T1000 (cell line): ENCODE results near the gene STOX1.
"Not testable (repeated sequence)": the region's sequence is repeated elsewhere in the genome, so short reads cannot be mapped to it uniquely, and the experiment has no call there.

Experiments used
- DNase-seq: peaks from one replicate; lab custom pipeline; 2025; ENCODE audit warnings: mixed read lengths; lab: John Stamatoyannopoulos, UW

STOX1 gene

DNA sequence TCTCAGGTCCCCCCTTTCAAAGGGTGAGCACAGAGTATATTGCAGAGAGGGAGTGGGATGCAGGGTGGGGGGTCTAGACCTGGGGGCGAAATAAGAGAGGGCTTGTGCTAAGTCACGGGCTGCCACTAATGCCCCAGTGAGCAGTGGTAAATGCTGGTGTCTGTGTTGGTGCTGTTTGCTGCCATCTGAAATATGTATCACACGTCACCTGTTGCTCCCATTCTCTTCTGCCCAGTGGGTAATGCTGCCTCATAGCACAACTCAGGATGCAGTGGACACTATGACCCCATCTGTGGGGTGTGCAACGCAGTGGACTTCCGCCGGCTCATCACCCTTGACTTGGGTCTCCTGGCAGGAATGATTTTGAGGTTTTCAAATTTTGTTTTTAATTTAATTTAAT, 2.6 kb downstream of the STOX1 start:
- DNase-seq = no peak

DNA sequence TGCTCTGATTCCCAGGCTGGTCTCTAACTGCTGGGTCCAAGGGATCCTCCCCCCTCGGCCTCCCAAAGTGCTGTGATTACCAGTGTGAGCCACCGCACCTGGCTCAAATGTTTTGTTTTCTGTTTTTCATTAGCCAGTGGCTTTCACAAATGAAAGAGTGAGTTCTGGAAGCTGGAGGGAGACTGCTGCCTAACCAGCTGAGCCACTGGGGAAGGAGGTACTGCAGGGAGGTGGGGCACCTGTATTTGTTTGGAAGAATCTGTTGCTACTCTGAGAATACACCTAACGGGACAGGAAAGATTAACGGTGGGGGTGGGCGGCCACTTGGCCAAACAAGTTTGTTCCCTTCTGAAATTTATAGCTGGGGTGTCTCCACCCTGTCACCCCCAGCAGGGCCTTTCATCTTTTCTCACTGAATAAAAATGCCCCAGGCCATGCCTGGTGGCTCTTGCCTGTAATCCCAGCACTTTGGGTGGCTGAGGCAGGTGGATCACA, 4.7 kb downstream of the STOX1 start:
- no peak for DNase-seq

DNA sequence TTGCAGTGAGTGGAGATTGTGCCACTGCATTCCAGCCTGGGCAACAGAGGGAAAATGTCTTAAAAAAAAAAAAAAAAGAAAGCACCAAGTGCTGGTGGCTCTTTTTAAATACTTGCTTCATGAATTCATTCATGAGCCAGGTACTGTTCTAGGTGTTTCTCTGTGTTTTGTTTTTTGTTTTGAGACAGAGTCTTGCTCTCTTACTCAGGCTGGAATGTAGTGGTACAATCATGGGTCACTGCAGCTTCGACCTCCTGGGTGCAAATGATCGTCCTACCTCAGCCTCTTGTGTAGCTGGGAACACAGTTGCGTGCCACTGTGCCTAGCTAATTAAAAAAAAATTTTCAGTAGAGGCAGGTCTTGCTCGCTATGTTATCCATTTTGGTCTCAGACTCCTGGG, 5.3 kb downstream of the STOX1 start:
- DNase-seq = no peak

DNA sequence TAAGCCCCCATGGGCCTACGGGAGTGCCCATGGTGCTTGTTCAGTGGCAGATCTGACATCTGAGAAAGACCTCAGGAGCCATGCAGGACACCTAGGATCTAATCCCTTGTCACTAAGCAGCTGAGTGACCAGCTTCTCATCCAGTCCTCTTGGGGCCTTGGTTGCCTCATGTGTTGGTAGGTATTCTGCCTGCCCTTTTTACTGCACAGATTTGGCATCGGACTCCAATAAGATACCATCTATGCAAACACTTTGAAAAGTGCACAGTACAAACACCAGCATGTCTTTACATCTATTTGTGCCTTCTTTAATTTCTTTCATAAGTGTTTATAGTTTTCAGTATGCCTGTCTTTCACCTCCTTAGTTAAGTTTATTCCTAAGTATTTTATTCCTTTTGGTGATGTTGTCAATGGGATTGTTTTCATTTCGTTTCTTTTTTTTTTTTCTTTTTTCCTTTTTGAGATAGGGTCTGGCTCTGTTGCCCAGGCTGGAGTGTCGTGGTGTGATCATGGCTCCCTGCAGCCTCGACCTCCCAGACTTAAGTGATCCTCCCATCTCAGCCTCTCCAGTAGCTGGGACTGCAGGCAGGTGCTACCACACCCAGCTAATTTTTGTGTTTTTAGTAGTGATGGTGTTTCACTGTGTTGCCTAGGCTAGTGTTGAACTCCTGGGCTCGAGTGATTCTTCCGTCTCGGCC, 10.4 kb downstream of the STOX1 start:
- no peak for DNase-seq

GRCh38 chr10:68840650-68841049, 13.3 kb downstream of the STOX1 start:
- not testable (repeated sequence) for DNase-seq

DNA sequence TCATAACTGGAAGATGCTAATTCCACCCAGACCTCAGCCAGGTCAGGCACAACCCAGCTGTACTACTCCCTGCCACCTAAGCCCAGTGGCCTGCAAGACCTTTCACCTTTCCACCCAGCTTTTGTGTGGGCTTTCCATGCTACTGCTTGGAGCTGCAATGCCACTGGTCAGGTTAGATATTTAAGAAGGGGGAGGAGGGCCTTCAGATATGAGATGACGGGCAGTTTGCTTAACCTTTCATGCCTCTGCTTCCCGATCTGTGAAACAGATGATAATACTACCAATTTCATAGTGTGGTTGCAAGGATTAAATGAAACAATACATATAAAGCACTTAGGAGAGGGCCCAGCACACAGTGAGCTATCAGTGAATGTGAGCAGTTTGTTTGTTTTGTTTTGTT, 20.9 kb downstream of the STOX1 start:
- no peak for DNase-seq

DNA sequence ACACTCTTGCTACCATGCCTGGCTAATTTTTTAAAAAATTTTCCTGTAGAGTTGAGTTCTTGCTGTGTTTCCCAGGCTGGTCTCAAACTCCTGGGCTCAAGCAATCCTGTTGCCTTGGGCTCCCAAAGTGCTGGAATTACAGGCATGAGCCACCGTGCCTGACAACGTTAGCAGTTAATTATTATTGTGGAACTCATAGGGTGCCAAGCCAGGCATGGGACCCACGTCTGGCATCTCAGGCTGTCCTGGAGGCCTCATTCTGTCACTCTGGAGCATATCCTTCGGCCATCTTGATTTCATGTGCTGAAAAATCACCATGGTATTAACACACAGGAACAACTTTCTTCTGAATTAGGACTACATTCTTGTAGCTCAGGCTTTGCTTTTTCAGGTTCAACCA, 21.5 kb downstream of the STOX1 start:
- no peak for DNase-seq

GRCh38 chr10:68856352-68856751, 29.0 kb downstream of the STOX1 start:
- no peak for DNase-seq

GRCh38 chr10:68857005-68857404, 29.7 kb downstream of the STOX1 start:
- no peak for DNase-seq

- DNase-seq = no peak
Observed at GRCh38 chr10:68861253-68861652, 33.9 kb downstream of the STOX1 start.

- no peak for DNase-seq
Observed at GRCh38 chr10:68864611-68865010, 37.3 kb downstream of the STOX1 start.

GRCh38 chr10:68868173-68868572, 40.8 kb downstream of the STOX1 start:
- not testable (repeated sequence) for DNase-seq

DNA sequence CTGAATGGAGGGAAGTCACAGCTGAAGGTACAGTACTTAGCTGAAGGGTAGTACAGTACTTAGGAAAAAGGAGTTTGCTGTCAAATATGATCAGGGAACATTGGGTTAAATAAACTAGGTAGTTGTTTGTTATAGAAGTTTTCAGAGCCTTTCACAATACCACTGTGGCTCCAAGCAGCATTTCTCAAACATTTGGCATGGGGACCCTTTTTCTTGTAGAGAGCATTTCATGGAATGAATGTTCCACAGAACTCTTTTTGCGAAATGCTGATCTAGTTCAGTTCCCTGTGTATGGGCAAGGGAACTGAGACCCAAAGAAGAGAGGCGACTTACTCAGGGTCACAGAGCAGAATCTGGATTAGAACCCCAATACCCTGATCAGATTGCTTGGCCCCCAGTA, 42.3 kb downstream of the STOX1 start:
- DNase-seq = no peak

GRCh38 chr10:68870061-68870460, 42.7 kb downstream of the STOX1 start:
- DNase-seq = no peak

- no peak for DNase-seq
Observed at GRCh38 chr10:68870545-68871104, 43.3 kb downstream of the STOX1 start.

DNA sequence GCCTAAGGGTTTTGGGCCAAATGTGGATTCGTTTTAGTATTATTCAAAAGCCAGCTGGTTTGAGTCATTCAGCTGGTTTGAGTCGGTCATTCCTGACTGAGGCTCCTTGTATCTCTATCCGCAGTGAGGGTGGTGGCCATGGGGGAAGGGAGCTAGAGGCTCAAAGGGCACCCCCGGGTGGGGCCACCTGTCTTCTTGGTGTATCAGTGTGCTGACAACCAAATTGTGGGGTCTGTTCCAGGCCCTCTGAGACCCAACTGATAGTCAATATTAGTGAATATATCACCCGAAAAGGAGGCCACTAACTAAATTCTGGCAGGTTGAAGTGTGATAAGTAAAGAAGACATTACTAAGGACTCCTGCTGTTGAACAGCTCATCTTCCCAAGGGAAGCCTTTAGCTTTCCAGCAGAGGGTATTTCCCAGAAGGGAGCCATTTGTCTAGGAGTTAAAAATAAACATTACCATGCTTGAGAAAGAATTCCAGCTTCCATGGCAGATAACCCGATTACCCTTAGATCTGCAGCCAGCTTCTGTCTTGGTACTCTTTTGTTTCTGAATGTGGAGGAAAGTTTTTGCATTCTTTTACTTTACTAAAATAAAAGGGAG, 43.9 kb downstream of the STOX1 start:
- peak; percentile 31 for DNase-seq

- peak; percentile 2 for DNase-seq
Observed at GRCh38 chr10:68871731-68872342, 44.5 kb downstream of the STOX1 start.

- no peak for DNase-seq
Observed at GRCh38 chr10:68876246-68877138, 49.2 kb downstream of the STOX1 start.

- DNase-seq = no peak
Observed at GRCh38 chr10:68877482-68878110, 50.3 kb downstream of the STOX1 start.

DNA sequence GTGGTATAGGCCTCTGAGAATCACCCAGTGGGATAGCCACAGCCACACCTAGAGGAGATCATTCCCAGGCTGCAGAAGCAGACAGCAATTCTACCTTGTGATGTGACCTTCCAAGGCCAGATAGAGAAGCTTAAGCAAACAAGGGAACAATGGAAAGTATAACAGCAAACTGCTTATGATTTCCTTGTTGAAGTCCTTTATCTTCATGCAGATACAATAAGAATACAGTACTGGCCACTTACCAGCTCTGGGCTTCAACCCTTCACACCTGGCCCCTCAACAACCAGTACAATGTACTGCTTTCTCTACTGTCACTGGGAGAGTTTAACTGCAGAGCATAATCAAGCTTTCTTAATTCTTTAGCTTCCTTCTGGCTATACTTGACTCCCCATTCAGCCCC, 51.2 kb downstream of the STOX1 start:
- DNase-seq = no peak

- DNase-seq = no peak
Observed at GRCh38 chr10:68879628-68880027, 52.3 kb downstream of the STOX1 start.
